HL-60 (cell line): Measurements from ENCODE around the gene C16orf95.

Experiments used
- DNase-seq, 2 experiments: peaks; one replicate each; pipeline ENCODE4 v3.0.0-alpha.2; 2010 to 2020; ENCODE audit warnings: low read depth in 1 of 2, low spot score in 1 of 2
- H3K27ac ChIP-seq: fragments of 250-450 bp; sonication (Bioruptor Pico); replicated peaks from 2 replicates; pipeline ENCODE4 v1.5.1; 2020; ENCODE audit warnings: mild to moderate bottlenecking, moderate library complexity
- H3K27me3 ChIP-seq: fragments of 250-450 bp; sonication (Bioruptor Pico); 2 replicates; pipeline ENCODE4 v1.5.1; 2021; ENCODE audit warnings: mild to moderate bottlenecking, moderate library complexity; ENCODE audit not compliant: insufficient read depth, poor library complexity, severe bottlenecking
- H3K4me3 ChIP-seq: replicated peaks from 2 replicates; pipeline ENCODE4 v1.5.1; 2011; ENCODE audit warnings: mild to moderate bottlenecking, control low read depth, low read length; ENCODE audit not compliant: insufficient read depth
- CTCF ChIP-seq: IDR thresholded peaks from one replicate; pipeline ENCODE4 v1.5.1; 2011; ENCODE audit warnings: low read length, control low read depth, inconsistent platforms; ENCODE audit not compliant: insufficient read depth
- GABPA ChIP-seq: IDR thresholded peaks from 2 replicates; pipeline ENCODE4 v1.6.1; 2012; ENCODE audit warnings: low read depth
- POLR2AphosphoS5 ChIP-seq: IDR thresholded peaks from 2 replicates; pipeline ENCODE4 v1.6.1; 2012; ENCODE audit warnings: low read depth
- REST ChIP-seq: IDR thresholded peaks from 2 replicates; pipeline ENCODE4 v1.6.1; 2012; ENCODE audit warnings: low read depth; ENCODE audit not compliant: insufficient replicate concordance
- SPI1 ChIP-seq: IDR thresholded peaks from 2 replicates; pipeline ENCODE4 v1.6.1; 2012; ENCODE audit warnings: low read depth, mild to moderate bottlenecking, borderline replicate concordance

C16orf95 gene

GRCh38 chr16:87266846-87267245, 50.3 kb downstream of the C16orf95 start:
- Histone ChIP-seq H3K27me3 (no peaks in the 10 kb centered on the region), H3K4me3 (no peak overlapping the region), H3K27ac (no peak overlapping the region)
- DNase-seq: no peak
- TF ChIP-seq SPI1: no peak
- TF ChIP-seq CTCF: no peak
- TF ChIP-seq REST: no peak
- TF ChIP-seq GABPA: no peak
- no peak for TF ChIP-seq POLR2AphosphoS5

- no peaks in the 10 kb centered on the region for H3K27me3 ChIP-seq
- DNase-seq: no peak
- H3K4me3 ChIP-seq: no peak overlapping the region
- no peak overlapping the region for H3K27ac ChIP-seq
- TF ChIP-seq GABPA: no peak
- TF ChIP-seq REST: no peak
- TF ChIP-seq CTCF: no peak
- TF ChIP-seq POLR2AphosphoS5: no peak
- TF ChIP-seq SPI1: no peak
These were observed 51.9 kb downstream of the C16orf95 start for GRCh38 chr16:87265261-87265660.

- Histone ChIP-seq H3K4me3 (no peak overlapping the region), H3K27ac (no peak overlapping the region), H3K27me3 (no peaks in the 10 kb centered on the region)
- DNase-seq: no peak
- no peak for TF ChIP-seq CTCF
These were observed 52.6 kb downstream of the C16orf95 start for GRCh38 chr16:87264634-87265033.

GRCh38 chr16:87263418-87264052, 53.7 kb downstream of the C16orf95 start:
- Histone ChIP-seq H3K27me3 (no peaks in the 10 kb centered on the region), H3K4me3 (no peak overlapping the region), H3K27ac (no peak overlapping the region)
- TF ChIP-seq REST: peak; percentile 24
- no peak for TF ChIP-seq GABPA
- no peak for DNase-seq
